ENCODE measurements around the gene MPPED2.

- TF ChIP-seq EP300 (IDR thresholded peaks at IDR 0.05) (no peak), POLR2A (IDR thresholded peaks at IDR 0.05) (no peak), CTCF (IDR thresholded peaks at IDR 0.05) (no peak)
Measured at GRCh38 chr11:30422447-30423278, 163.5 kb downstream of the MPPED2 start.

Data from tibial nerve (tissue), 4 donors.